22Rv1 (cell line): Measurements from ENCODE around the gene PARP3.

Experiments
- CTCF ChIP-seq: fragments of 450-650 bp; IDR thresholded peaks from 2 replicates; pipeline ENCODE4 v1.5.1; 2017; ENCODE audit warnings: mild to moderate bottlenecking
- ZFX ChIP-seq: fragments of 450-650 bp; IDR thresholded peaks from 2 replicates; pipeline ENCODE4 v1.6.1; 2017; ENCODE audit warnings: antibody characterized with exemption, borderline replicate concordance

GRCh38 chr3:51937611-51938450 is 4.3 kb upstream of the PARP3 start:
- TF ChIP-seq CTCF (no peak), ZFX (no peak)
